Testis (tissue), 2 donors: Measurements from ENCODE around the gene GSTO2.

ENCODE experiments used
- CTCF ChIP-seq, 3 experiments: fragments of 450-650 bp in 2 of 3; fragments of 200-600 bp in 1 of 3; sonication (generic) in 1 of 3; IDR thresholded peaks; one replicate each; pipeline ENCODE4 v1.5.1; 2016 to 2019; ENCODE audit warnings: antibody characterized with exemption in 3 of 3, mild to moderate bottlenecking in 2 of 3, moderate library complexity in 1 of 3
- POLR2A ChIP-seq: fragments of 450-650 bp; IDR thresholded peaks from one replicate; pipeline ENCODE4 v1.6.1; 2017; ENCODE audit warnings: antibody characterized with exemption, mild to moderate bottlenecking, moderate library complexity

GRCh38 chr10:104342941-104343411, 74.0 kb downstream of the GSTO2 start:
- TF ChIP-seq CTCF (IDR thresholded peaks at IDR 0.05) (no peak), POLR2A (no peak)
